OCI-LY1 (cell line): ENCODE results near the gene ABTB2.

ENCODE experiments used
- H2AFZ ChIP-seq: fragments of 200-600 bp; sonication (generic), shearing (Covaris generic); 2 replicates; pipeline ENCODE4 v1.6.0; 2014; ENCODE audit warnings: antibody characterized with exemption, mild to moderate bottlenecking, low read length
- H3F3A ChIP-seq: fragments of 200-600 bp; sonication (generic), shearing (Covaris generic); 2 replicates; pipeline ENCODE4 v1.6.0; 2014; ENCODE audit warnings: mild to moderate bottlenecking, antibody characterized with exemption, low read length, moderate library complexity; ENCODE audit not compliant: insufficient read depth
- H3K27ac ChIP-seq: fragments of 200-600 bp; sonication (generic); 2 replicates; pipeline ENCODE4 v1.5.1; 2014; ENCODE audit warnings: low read length, mixed run types, mild to moderate bottlenecking, low read depth; ENCODE audit not compliant: poor library complexity, severe bottlenecking
- H3K27me3 ChIP-seq: fragments of 200-600 bp; sonication (generic); 2 replicates; pipeline ENCODE4 v1.6.0; 2014; ENCODE audit warnings: antibody characterized with exemption, mild to moderate bottlenecking, low read length, moderate library complexity; ENCODE audit not compliant: insufficient read depth
- H3K36me3 ChIP-seq: fragments of 200-600 bp; sonication (generic); 2 replicates; pipeline ENCODE4 v1.6.1; 2014; ENCODE audit warnings: mild to moderate bottlenecking, antibody characterized with exemption, low read length, moderate library complexity, mixed read lengths; ENCODE audit not compliant: insufficient read depth
- H3K4me1 ChIP-seq: fragments of 200-600 bp; sonication (generic); 2 replicates; pipeline ENCODE4 v1.5.1; 2014; ENCODE audit warnings: mild to moderate bottlenecking, low read length, moderate library complexity; ENCODE audit not compliant: insufficient read depth, severe bottlenecking
- H3K4me2 ChIP-seq: fragments of 200-600 bp; sonication (generic), shearing (Covaris generic); 2 replicates; pipeline ENCODE4 v1.6.1; 2014; ENCODE audit warnings: low read length
- H3K4me3 ChIP-seq: fragments of 200-600 bp; sonication (generic); 2 replicates; pipeline ENCODE4 v1.5.1; 2014; ENCODE audit warnings: low read length, low read depth, mild to moderate bottlenecking, mixed read lengths; ENCODE audit not compliant: poor library complexity, severe bottlenecking
- H3K79me2 ChIP-seq: fragments of 200-600 bp; shearing (Covaris generic); 2 replicates; pipeline ENCODE4 v1.6.1; 2016; ENCODE audit warnings: mixed run types, low read length, mixed read lengths; ENCODE audit not compliant: insufficient read depth
- H3K9ac ChIP-seq: fragments of 200-600 bp; sonication (generic), shearing (Covaris generic); 2 replicates; pipeline ENCODE4 v1.6.1; 2014; ENCODE audit warnings: mild to moderate bottlenecking, low read length, mixed read lengths
- H3K9me2 ChIP-seq: fragments of 200-600 bp; sonication (generic), shearing (Covaris generic); 2 replicates; pipeline ENCODE4 v1.6.1; 2014; ENCODE audit warnings: low read depth, mild to moderate bottlenecking, low read length, mixed read lengths
- H3K9me3 ChIP-seq: fragments of 200-600 bp; shearing (Covaris generic); 2 replicates; pipeline ENCODE4 v1.6.1; 2014; ENCODE audit warnings: low read length, mixed read lengths
- H4K20me1 ChIP-seq: fragments of 200-600 bp; sonication (generic), shearing (Covaris generic); 2 replicates; pipeline ENCODE4 v1.6.0; 2016; ENCODE audit warnings: mild to moderate bottlenecking, low read length; ENCODE audit not compliant: insufficient read depth
- EZH2 ChIP-seq: fragments of 200-600 bp; sonication (generic), shearing (Covaris generic); IDR thresholded peaks from 2 replicates; pipeline ENCODE4 v1.8.0; 2017; ENCODE audit warnings: borderline replicate concordance, mixed run types, mild to moderate bottlenecking, antibody characterized with exemption, low read length, moderate library complexity, mixed read lengths
- TF ChIP-seq, protein P1 (sequence below): fragments of 200-600 bp; sonication (generic), shearing (Covaris generic); IDR thresholded peaks from 2 replicates; pipeline ENCODE4 v1.5.1; 2017; ENCODE audit warnings: mild to moderate bottlenecking, antibody characterized with exemption, low read length, moderate library complexity, mixed read lengths

Gene ABTB2

GRCh38 chr11:34276352-34276864, 81.4 kb downstream of the ABTB2 start:
- TF ChIP-seq, protein P1, sequence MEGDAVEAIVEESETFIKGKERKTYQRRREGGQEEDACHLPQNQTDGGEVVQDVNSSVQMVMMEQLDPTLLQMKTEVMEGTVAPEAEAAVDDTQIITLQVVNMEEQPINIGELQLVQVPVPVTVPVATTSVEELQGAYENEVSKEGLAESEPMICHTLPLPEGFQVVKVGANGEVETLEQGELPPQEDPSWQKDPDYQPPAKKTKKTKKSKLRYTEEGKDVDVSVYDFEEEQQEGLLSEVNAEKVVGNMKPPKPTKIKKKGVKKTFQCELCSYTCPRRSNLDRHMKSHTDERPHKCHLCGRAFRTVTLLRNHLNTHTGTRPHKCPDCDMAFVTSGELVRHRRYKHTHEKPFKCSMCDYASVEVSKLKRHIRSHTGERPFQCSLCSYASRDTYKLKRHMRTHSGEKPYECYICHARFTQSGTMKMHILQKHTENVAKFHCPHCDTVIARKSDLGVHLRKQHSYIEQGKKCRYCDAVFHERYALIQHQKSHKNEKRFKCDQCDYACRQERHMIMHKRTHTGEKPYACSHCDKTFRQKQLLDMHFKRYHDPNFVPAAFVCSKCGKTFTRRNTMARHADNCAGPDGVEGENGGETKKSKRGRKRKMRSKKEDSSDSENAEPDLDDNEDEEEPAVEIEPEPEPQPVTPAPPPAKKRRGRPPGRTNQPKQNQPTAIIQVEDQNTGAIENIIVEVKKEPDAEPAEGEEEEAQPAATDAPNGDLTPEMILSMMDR: no peak
- TF ChIP-seq EZH2: no peak
- Histone ChIP-seq H3K79me2 (no peaks in the 10 kb centered on the region), H3K9me2 (no peaks in the 10 kb centered on the region), H3K4me3 (no peak overlapping the region), H2AFZ (no peak overlapping the region), H3K36me3 (no peaks in the 10 kb centered on the region), H3K27ac (no peak overlapping the region), H3K9ac (no peak overlapping the region), H3K4me1 (no peaks in the 10 kb centered on the region), H3K27me3 (no peaks in the 10 kb centered on the region), H3K4me2 (no peak overlapping the region), H4K20me1 (no peaks in the 10 kb centered on the region), H3F3A (no peaks in the 10 kb centered on the region), H3K9me3 (no peaks in the 10 kb centered on the region)

DNA sequence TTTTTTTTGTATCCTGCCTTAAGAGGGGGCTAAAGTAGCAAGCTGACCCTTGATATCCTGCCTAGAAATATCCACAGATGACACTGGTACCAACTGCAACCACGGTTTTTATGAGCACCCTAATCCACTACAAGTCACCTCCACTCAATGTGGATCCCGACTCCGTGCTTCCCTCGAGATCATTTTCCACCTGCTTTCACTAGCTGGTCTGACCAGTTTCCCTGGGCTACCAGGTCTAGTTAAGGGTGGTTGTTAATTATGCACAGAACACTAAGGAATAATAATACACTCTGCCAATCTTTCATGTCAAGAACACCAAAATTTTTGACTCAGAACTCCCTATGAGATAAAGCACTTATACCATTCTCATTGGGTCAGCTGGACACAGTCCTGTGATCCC, 82.3 kb downstream of the ABTB2 start:
- Histone ChIP-seq H3K4me2 (no peak overlapping the region), H3K4me1 (no peaks in the 10 kb centered on the region), H3K27ac (no peak overlapping the region), H3K36me3 (no peaks in the 10 kb centered on the region), H3K9me2 (no peaks in the 10 kb centered on the region), H3K4me3 (no peak overlapping the region), H3K9ac (no peak overlapping the region), H3F3A (no peaks in the 10 kb centered on the region), H3K9me3 (no peaks in the 10 kb centered on the region), H3K27me3 (no peaks in the 10 kb centered on the region), H3K79me2 (no peaks in the 10 kb centered on the region), H4K20me1 (no peaks in the 10 kb centered on the region), H2AFZ (no peak overlapping the region)
- TF ChIP-seq, protein P1: no peak
- TF ChIP-seq EZH2: no peak

DNA sequence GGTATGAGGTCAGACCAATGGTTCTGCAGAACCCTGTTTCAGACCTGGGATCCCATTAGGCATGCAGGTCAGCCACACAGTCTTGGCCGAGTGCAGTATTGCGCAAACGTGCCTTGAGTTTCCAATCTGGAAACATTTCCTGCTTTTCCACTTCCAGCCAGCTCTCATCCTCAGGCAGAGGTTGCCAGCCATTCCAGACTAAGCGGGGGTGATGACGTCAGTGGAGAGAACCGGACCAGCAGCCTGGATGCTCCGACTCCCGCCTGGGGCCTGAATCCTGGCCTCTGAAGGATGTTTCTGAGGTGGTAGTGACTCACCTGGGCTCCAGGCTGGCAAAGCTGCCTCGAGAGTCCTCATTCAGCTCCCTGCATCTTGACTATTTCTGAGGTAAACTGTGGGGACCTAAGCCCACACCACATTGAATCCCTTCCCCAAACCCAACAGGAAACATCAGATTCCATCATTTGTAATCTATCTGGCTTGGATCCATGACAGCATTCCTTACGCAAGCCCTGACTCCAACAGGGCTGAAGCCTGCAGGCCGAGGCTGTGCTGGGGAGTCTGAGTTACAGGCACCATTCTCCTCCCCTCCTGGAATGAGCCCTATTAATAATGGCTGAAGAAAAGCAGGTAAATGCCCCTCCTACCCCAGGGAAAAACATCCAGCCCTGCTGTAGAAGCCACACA, 83.0 kb downstream of the ABTB2 start:
- Histone ChIP-seq H3F3A (no peaks in the 10 kb centered on the region), H3K4me1 (no peaks in the 10 kb centered on the region), H3K36me3 (no peaks in the 10 kb centered on the region), H3K4me2 (no peak overlapping the region), H2AFZ (no peak overlapping the region), H3K9me3 (no peaks in the 10 kb centered on the region), H3K79me2 (no peaks in the 10 kb centered on the region), H3K4me3 (no peak overlapping the region), H3K27ac (no peak overlapping the region), H3K9ac (no peak overlapping the region), H3K27me3 (no peaks in the 10 kb centered on the region), H4K20me1 (no peaks in the 10 kb centered on the region), H3K9me2 (no peaks in the 10 kb centered on the region)
- TF ChIP-seq, protein P1: no peak
- no peak for TF ChIP-seq EZH2
